Measurements from ENCODE around the gene CIP2A.
"Not testable (repeated sequence)": the region's sequence is repeated elsewhere in the genome, so short reads cannot be mapped to it uniquely, and the experiment has no call there.

The CIP2A gene

DNA sequence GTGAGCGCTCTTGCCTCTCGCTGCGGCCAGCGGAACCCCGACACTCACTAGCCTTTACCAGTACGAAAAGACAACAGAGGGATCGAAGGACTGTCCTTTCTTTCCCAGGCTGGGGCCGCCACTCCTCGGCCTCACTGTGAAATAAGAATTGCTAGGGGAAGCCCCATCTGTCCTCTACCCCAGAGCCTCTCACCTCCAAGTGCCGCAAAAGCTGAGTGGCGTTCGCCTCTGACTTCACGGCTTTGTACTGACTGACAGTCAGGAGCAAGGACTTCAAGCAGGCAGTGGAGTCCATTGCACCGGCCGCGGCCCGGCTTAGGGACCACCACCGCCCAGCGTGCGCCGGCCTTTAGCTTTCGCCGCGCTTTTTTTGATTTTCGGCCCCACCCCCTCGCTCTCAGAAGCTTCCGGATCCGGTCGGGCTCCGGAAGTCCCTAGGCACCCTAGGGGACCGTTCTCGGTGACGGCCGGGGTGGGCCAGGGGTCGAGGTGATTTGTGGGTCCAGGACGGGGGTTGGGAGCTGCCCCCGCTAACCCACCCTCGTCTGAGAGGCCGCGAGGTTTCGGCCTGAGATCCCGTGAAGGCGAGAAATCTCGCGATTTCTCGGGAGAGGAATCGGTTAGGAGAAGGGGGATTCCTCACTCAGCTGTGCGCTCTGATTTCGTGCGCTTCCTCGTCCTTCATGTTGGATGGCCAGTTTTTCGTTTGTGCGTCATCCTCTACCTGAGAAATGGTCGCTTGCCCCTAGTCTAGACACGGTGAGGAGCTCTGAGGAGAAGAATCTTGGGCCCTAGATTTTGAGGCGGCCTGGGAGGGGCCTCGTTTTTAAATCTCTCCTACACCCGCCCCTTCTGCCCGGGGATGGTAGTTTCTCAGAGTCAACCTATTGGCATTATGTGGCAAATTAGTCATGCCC lies at the start of gene CIP2A, which contains the start of gene DZIP3:
CIP2A (minus strand) TSS at position 358 of the 917 bp plus-strand sequence; CDS start at position 295, 63 bp downstream.
DZIP3 (plus strand) TSS at position 642 of the 917 bp plus-strand sequence. CDS start 15,685 bp downstream, outside the sequence.
- DNase-seq = peak; percentile 91

DNA sequence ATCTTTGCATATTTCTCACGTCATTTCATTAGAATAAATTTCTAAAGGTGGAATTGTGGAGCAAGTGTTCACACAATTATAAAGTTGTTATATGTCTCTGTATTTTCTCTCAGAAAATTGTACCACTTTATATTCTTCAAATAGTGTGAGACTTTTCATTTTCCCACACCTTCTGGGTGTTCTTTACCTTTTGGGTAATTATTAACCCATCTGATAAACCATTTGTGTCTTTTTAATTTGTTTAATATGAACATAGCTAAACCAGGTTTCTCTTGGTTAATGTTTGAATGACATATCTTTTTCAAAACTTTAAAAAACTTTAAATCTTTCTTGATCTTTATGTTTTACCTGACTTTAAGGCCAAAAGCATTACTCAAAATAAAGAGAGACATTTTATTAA lies 40.7 kb upstream of the CIP2A start:
- DNase-seq = no peak

DNA sequence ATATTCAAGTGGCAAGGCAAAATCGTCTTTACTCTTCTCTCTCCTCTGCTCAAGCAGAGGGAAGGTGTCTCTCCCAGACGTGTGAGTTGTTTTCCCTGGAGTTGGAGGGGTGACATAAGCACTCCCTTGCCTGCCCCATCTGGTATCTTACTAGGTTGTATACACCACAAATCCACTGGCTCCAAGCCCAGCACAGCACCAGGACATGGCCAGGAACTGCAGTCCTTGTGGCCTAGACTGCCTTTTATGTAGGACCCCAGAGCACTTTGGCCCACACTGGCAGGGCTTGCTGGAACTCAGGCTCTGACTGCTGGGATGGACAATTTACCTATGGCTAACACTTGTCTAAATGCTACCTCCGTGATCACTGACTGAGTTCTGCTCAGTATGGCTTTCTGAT lies 34.3 kb upstream of the CIP2A start:
- DNase-seq = no peak

DNA sequence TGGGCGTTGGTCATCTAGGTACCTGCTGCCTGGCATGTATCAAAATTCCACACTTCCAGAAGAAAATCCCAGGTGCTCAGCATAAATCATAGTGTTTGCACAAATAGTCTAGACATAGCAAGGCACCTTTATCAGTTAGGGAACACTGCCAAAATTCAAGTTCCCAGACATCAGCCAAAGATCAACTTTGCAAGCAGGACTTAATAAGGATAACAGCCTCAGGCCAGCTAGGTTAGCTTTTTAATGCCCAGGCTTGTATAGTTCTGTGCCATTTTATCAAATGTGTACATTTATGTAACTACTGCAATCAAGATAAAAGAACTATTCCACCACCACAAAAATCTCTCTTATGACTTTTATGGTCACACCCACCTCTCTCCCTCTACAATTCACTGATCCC lies 31.0 kb upstream of the CIP2A start:
- no peak for DNase-seq

DNA sequence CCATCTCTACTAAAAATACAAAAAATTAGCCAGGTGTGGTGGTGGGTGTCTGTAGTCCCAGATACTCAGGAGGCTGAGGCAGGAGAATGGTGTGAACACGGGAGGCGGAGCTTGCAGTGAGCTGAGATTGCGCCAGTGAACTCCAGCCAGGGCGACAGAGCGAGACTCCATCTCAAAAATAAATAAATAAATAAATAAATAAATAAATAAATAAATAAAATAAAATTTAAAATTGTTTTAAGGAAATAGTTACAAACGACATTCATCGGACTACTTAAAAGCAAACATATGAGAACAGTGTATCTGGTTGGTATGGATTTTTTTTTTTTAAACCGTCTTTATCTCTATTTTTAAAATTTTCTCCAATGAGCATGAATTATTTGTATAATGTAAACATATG lies 26.9 kb upstream of the CIP2A start:
- DNase-seq = not testable (repeated sequence)

DNA sequence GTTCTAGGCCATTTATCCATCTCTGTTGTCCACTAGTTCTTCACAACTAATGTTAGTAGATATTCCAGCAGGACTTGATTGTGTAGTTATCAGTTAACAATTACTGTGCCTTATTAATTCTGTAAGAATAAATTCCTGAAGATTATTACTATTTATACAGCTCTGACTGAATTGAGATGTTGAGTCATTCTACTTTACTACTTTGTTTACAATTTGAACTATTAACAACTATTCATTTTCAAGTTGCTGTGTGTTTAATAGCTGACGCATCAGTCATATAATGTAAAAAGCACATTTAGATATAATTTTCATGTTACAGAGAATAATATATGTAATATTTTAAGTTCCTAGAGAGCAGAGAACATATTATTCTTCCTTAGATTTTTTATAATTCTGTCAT lies 21.4 kb upstream of the CIP2A start:
- no peak for DNase-seq

DNA sequence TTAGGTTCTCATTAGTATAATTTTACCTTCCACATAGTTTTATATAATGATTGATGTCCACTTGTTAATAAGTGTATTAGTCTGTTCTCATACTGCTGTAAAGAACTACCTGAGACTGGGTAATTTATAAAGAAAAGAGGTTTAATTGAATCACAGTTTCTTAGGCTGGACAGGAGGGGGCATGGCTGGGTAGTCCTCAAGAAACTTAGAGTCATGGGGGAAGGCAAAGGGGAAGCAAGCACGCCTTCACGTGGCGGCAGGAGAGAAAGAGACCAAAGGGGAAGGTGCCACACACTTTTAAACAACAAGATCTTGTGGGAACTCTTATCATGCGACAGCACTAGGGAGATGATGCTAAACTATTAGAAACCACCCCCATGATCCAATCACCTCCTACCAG lies 19.5 kb upstream of the CIP2A start:
- no peak for DNase-seq

DNA sequence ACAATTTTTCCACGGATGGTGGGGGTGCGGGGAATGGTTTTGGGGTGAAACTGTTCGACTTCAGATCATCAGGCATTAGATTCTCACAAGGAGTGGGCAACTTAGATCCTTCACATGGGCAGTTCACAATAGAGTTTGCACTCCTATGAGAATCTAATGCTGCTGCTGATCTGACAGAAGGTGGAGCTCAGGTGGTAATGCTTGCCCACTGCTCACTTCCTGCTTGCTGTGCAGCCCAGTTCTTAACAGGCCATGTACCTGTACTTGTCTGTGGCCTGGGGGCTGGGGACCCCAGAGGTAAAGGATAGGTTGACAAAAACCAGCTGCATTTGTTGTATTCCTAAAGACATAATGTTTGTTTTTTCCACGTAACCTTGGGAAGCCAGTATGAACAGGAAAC lies 16.3 kb upstream of the CIP2A start:
- no peak for DNase-seq

DNA sequence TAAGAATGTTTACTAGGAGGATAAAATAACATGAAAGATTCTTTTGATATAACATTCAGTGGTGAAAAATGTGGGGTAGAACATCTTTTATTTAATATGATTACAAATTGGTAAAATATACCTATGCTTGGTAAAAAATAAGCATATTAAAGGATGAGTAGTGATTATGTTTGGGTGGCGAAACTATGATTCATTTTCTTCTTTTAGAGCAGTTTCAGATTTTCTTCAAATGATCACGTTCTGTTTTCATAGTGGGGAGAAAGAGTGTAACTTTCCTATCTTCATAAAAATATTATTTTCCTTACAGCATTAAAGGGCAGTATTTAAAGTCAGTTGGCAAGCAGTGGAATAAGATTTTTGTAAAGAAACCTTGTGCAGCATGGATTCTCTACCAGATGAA lies 15.8 kb upstream of the CIP2A start:
- DNase-seq = no peak

DNA sequence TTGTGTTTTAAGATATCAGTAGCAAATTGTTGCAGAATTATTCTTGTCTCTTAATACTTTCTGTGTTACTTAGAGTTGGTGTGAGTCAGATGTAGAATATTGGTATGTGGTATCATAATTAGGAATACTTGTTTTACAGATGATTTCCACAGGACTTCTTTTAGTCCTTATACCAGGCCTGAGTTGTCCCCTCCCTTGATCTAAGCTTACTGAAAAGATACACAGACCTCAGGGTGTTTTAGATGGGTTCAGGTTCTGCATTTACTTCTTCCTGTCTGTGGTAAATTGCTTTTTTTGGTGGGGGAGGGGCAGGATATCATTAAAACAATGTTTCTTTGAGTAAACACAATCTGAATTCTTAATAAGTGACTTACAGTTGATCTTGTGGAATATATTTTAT lies 14.5 kb upstream of the CIP2A start:
- no peak for DNase-seq

DNA sequence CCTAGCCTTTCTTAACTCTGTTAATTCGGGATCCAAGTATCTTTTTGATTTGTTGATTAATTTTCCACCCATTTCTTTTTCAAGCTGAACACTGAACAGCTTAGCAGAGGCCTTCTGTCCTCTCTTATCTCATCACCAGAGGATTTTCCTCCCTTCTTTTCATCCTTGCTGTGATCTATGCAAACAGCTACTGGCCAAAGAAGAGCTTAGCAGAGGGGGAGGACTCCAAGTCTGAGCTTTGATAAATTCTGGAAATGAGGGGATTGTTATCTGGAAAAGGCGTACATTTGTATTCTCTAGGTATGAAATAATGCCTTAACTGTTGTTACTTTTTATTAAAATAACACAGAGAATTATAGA lies 13.7 kb upstream of the CIP2A start:
- no peak for DNase-seq

DNA sequence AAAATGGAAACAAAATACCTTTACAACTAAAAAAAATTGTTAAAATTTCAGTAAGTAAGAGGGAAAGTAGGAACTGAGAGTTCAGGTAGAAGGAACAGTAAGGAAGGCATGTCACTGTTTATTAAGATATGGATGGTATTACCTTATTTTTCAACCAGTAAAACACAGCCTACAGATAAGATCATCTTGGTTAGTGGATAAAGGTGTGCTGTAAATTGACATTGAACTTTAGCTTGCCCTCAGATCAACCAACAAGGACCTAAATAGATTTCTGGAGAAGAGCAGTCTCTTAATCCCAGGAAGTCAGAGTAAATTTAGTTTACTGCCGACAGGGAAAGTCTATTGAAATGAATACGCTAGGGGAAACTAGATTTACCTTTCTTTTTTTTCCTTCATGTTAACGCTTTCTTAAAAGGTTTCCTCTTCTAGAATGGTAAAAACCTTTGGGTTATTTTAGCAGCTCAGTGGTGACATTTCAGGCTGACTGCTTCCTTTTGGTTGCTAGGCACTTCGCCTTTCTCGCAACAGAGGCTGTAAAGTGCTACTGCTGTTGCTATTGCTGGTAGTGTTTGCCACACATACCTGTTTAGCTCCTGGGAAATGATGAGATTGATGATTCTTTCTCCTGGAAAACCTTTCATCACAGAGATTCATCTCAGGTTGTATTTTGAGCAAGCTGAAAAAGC lies 13.2 kb upstream of the CIP2A start:
- no peak for DNase-seq

DNA sequence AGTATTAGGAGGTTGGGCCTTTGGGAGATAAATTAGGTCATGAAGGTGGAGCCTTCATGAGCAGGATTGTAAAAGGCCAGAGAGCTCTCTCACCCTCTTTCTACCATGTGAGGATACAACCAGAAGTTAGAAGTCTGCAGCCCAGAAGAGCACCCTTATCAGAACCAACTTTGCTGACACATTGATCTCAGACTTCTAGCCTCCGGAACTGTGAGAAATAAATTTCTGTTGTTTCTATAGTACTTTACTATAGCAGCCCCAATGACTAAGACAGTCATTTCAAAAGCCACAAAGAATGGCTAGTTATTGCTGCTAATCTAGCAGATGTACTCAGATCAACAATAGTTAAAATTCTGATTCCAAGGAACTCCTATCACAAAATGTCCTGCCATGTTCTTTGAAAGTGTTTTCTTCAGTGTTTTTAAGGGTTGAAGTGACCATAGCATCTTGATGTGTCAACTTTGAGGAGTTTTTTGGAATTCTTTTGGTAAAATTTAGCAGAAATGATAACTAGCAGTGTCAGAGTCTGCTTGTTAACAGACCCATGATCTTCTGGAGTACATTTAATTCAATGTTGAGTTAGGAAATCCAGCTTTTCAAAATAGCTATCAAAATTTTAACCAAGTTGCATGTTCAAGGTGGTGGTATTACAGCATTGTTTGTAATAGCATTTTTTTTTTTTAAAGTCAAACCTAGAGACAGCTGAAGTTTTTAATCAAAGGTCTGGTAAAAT lies 10.6 kb upstream of the CIP2A start:
- no peak for DNase-seq

DNA sequence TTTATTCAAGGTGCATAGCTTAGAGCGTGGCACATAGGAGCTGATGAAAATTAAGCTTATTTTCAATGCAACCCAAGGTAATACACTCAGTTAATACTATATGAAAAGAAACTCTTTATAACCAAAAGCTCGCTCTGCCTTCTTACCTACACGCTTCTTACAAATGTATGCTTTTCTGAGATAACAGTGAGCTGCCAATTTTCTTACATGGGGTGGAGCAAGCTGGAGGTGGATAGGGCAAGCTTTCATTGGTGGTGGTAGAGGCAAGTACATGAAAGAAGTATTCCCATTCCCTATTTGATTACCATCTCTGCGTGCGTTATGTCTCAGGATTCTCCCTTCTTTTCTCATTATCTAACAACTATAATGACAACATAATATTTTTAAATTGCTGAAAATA lies 9.1 kb upstream of the CIP2A start:
- no peak for DNase-seq

DNA sequence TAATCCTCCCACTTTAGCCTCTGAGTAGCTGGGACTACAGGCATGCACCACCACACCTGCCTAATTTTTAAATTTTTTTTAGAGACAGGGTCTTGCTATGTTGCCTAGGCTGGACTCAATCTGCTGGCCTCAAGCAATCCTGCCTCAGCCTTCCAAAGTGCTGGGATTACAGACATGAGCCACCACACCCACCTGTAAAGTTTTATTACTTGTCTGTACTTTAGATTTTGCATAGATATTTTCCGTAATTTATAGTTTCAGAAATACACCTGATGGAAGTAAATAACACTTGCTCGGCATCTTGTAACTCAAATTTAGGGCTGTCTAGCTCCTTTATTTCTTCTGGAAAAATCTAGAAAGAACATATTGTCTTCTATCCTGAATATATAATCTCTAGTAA lies 6.1 kb upstream of the CIP2A start:
- DNase-seq = no peak

DNA sequence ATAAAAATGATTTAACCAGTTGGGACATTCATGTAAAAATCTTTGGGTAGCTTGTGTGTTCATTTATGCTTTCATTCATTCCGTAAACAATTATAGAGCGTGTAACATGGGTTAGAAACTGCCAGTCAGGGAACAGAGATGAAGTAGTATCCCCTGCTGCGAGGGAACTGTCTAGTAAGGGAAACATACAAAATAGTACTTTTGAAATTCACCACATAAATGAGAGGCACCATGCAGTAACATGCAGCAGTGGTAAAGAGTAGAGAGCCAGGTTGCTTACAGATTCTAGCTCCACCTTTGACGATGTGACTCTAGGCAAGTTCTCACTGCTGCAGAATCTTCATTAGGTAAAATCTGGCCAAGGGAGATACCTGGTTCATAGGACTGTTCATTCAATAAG lies 1.2 kb upstream of the CIP2A start:
- DNase-seq = peak; percentile 43

DNA sequence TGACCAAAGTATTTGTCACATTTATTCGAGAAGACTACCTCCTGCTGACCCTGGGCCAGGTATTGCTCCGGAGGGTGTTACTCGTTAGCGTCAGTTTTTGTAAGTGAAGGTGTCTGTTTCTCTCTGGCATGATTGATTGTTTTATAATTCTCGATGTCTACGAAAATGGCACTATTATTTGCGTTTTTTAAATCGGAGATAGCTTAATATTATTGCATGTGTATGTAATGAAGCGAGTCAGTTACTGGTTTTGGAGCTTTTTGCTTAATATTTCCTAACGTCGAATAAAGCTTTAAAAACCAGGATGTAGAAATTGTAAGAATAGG lies 723 bp upstream of the CIP2A start:
- no peak for DNase-seq

DNA sequence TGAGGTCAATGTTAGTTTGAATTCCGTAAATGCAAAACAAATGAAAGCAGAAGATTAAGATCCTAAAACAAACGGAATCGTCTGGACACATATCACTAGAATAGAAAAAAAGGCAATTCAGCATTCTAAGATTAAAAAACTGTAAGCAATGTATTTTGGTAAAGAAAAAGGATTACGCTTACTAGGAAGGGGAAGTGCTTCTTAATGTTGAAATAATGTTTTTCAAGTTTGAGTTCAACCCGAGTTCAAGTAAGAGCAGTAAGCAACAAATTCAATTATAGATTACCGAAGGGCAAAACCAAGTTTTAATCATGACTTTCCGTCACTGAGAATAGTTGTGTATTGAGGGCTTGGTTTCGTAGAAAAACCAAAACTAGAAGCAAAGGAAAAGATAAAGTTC lies 637 bp downstream of the CIP2A start:
- no peak for DNase-seq

DNA sequence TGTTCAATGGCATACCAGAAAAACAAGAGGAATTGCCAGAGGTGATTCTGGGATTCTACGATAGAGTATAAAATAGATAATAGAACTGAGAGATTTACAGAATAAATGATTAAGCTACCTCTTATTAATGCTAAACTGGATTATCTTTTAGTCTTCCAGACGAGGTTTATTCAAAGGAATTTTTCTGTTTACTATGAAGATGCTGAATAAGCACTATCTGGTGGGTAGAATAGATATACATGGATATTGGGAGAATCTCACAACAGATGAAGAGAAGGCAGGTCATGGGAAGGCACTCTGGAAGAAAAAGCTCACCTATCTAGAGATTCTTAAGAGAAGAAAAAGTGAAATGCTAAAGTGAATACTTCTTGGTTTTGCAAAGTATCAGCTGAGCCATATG lies 11.2 kb downstream of the CIP2A start:
- DNase-seq = no peak

DNA sequence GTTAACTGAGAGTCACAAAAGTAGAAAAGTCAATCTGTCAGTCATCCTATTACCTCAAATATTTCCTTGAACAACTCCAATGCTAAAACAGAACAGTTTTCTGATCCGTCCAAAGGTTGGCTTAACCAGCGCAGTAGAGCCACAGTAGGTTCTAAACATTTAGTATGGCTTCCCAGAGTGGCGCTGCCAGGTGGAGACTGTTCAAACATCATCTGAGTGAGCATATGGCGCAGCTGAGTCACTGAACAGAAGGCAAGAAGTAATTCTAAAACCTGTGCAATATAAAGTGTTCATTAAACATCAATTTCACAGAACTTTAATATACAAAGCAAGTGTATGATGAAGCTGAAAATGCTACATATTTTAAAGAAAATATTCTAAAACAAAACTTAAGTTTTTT lies 19.9 kb downstream of the CIP2A start:
- DNase-seq = no peak

DNA sequence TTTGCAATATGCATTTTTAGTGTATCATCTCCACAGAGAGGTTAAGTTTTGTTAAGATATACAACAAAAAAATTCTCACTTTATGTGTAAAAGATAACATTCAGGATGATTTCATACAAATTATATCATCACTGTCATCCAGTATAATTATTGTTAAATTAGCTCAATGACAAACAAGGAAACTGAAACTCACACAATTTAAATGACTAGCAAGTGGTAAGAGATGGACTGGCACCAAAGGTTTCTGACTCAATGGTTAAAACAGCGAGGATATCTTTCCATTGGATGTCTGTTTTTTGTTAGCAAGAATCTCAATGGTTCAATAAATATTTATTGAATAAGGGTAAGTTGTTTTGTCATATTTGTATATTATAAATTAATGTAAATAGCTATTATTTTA lies 22.6 kb downstream of the CIP2A start:
- no peak for DNase-seq

DNA sequence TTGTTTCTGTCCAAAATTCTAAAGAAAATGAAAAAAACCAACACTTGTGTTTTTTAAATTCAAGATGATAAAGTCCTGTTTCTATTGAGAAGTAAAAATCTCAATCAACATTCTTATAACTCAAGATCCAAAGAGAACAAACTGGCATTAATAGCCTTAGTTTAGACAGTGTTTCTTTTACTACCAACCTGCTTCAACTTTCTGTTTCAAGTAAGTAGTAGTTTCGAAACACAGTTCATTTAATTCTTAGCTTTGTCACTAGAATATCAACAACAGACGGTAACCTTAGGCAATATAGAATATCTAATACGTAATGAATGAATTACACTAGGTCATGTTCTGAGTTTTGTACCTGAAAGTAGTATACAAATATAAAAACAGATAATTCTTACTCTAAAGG lies 23.7 kb downstream of the CIP2A start:
- DNase-seq = no peak

DNA sequence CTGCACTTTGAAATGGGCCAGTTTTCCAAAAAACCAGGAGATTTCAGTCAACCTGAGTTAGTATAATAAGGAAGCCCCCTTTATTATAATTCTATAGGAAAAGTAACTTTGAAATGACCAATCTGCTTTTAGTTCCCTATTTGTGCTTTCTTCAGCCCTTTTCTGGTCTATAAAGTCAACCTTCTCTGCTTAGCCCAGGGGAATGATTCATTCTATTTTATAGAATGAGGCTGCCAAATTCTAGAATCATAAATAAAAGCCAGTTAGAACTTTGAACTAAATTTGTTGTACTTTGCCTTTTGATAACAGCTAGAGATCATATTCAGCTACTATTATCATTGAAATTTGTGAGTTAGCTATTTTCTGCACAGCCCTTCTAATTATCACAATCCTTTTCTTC lies 24.7 kb downstream of the CIP2A start:
- no peak for DNase-seq

DNA sequence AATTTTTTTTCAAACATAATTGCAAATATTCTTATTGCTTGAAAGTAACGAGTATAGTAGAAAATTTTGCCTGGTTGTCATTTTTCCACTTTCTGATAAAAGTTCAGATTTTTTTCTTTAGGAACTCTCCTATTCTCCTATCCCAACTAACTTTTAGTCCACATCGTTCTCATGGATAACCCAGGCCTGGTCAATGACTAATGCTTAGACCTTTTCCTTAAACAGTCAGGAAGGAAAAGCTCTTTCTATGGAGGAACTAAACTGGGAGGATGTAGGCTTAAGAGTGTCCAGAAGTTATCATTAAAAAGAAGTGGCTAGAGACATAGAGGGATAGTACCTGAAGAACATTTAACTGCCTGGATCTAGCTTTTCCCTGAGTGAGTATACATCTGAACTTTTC lies 26.7 kb downstream of the CIP2A start:
- no peak for DNase-seq
